Left colon (tissue), 2 donors: ENCODE results near the gene CAMSAP1. TPM values are rescaled to one million over a fixed set of nuclear protein-coding genes. Genes with fewer than 3 reads are reported as not detected.

ENCODE experiments used
- ATAC-seq: fragments of 200-7000 bp; cut with Tn5 transposase; one replicate; pipeline ENCODE4 v1.9.1; 2020; ENCODE audit warnings: mild to moderate bottlenecking, moderate library complexity
- DNase-seq, 2 donors: peaks; one replicate each; pipeline ENCODE4 v3.0.0-alpha.2; 2020
- intact Hi-C, 2 donors: fragments of 100-400 bp; cut with DNase I in 1 of 2; cut with micrococcal nuclease in 1 of 2; formaldehyde crosslinking; loops; one replicate each; pipeline versions ENCODE4 v1.11.2 to v1.14.0; 2022; cut with DNase I, micrococcal nuclease
- total RNA-seq, 2 donors: library from RNA; stranded (reverse); fragmentation: NEBNext Ultra II Directional; extraction: Animal tissue kit (Norgen Biotek cat#: 25700); gene quantifications; one replicate each; pipeline ENCODE4 v1.2.1, GENCODE V29; 2021
- donor health status: DM: no; HTN: no; CAD: no.
- donor health status: DM: yes; HTN: yes; CAD: no.

The CAMSAP1 gene
- total RNA-seq, 2 donors from 2014 or later, result 13.4 to 17.6 TPM

DNA sequence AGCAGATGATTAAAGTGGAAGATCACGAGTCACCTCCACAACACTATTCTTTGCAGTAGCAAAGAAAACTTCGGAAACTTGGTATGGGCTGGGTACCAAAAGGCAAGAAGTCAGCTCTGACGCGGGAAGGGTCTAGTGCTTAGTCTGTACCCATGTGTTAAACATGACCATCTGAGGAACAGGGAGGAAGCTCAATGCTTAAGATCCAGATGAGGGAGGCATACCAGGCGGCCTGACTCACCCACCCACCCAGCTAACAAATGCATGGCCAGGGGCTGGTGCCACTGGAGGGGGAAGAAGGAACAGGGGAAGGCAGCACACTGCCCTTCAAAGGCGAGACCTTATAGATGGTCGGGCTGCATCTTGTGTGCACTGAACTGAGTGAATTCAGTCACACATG, 41.8 kb downstream of the CAMSAP1 start:
- DNase-seq (no peak), ATAC-seq (no peak)
- intact Hi-C loops, result no loop called here

- ATAC-seq (peak; percentile 54), DNase-seq (peak in 1 of 2 donors; percentile 73)
- intact Hi-C loops, result no loop called here
Observed at GRCh38 chr9:135864447-135865049, 42.8 kb downstream of the CAMSAP1 start.

GRCh38 chr9:135862809-135863208, 44.5 kb downstream of the CAMSAP1 start:
- ATAC-seq (no peak), DNase-seq (no peak)
- intact Hi-C loops, result no loop called here

DNA sequence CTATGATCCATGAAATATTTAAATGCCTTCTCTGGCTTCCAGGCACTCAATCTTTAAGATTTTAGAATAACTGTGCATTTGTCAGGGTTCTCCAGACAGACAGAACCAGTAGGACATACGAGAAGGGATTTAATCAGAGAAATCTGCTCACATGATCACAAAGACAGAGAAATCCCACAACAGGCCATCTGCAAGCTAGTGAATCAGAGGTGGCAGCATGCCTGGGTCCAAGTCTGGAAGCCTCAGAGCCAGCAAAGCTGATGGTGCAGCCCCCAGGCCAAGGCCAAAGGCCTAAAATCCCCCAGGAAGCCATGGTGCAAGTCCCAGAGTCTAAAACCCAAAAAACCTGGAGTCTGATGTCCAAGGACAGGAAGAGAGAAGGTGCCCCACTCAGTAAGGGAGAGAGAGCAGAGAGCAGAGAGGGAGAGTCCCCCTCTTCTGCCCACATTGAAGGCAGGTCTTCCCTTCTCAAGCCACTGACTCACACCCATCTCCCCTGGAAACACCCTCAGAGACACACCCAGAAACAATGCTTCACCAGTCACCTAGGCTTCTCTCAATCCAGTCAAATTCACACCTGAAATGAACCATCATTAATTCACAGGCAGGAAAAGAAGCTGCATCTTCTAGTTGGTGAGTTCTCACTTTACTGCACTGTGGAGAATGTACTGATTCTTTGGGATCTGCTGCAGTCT, 48.7 kb downstream of the CAMSAP1 start:
- ATAC-seq, result no peak
- intact Hi-C loops, result no loop called here
- no peak for DNase-seq

DNA sequence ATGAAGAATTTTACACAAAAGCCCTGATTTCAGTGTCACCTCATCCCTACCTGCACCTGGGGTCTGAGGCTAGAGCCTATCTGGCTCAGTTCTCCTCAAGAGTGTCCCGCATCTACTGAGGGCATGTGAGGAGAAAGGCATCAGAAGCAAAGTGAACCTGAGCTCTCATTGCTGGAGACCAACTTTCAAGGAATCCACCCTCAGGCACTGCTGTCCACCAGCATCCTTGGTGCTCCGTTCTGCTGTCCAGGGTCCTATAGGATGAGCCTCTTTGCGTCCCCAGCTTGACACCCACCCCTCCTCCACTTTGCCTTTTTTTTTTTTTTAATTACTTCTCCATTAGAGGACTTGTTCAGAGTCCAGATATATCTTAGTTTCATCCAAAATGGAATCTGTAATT, 49.5 kb downstream of the CAMSAP1 start:
- DNase-seq (no peak), ATAC-seq (no peak)
- intact Hi-C loops, result no loop called here

- no peak for ATAC-seq
Observed at GRCh38 chr9:135857371-135857786, 50.0 kb downstream of the CAMSAP1 start.

DNA sequence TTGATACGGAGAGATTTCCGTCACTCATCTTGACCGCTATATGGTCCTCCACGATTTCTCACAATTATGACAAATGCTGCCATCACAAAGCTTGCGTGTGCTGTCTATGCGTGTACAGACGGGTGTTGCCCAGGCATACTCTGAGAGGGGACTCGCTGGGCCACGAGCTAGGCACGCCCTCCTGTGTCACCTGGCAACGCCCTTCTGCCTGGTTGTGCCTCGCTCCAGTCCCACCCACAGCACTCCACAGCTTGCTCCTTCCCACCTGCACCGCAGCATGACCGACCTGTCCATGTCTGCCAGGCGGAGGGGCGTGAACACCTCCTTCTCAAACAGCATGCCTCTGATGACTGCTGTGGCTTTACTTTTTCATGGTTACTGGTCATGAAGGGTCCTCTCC, 55.6 kb downstream of the CAMSAP1 start:
- ATAC-seq (peak; percentile 45), DNase-seq (peak in 1 of 2 donors; percentile 6)
- intact Hi-C loops, result no loop called here

More at GRCh38 chr9:135857371-135857786, 50.0 kb downstream of the CAMSAP1 start:
- intact Hi-C loops, result no loop called here
- DNase-seq, result no peak

DNA sequence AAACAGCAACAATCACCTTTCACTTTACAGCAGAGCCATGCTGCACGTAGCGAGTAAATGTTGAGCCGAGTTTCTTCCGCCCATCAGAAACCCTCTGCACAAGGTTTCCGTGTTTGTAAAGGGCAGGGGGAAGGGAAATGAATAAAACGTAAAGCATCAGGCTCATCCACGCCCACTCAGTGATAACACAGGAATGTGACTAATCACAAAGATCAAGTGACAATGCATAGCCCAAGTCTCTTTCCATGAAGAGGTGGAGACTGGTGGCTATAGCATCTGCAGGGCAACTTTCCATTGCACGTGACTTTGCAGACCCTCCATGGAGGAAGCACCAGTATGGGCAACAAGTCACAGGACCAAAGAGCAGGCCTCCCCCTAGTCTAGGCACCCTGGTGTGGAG, 56.6 kb downstream of the CAMSAP1 start:
- ATAC-seq, result no peak
- intact Hi-C loops, result no loop called here
- DNase-seq, result no peak

GRCh38 chr9:135849181-135849580, 58.2 kb downstream of the CAMSAP1 start:
- ATAC-seq, result no peak
- intact Hi-C loops, result no loop called here
- no peak for DNase-seq

GRCh38 chr9:135848341-135849047, 58.9 kb downstream of the CAMSAP1 start:
- DNase-seq (no peak), ATAC-seq (no peak)
- intact Hi-C loops, result no loop called here

DNA sequence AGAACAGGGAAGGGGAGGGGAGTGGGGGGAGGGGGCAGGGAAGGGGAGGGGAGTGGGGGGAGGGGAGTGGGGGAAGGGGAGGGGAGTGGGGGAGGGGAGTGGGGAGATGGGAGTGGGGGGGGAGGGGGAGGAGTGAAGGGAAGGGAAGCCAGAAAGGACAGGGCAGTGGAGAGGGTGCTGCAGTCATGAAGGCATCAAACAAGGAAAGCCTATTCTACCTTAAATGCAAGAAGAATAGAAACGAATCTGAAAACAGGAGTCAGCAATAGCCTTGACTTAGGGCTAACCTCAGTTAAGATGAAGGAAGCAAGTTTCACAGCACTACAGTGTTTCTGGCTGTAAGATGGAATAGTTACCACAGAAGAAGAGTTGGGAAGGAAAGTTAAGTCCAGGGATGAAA, 59.5 kb downstream of the CAMSAP1 start:
- DNase-seq, result no peak
- intact Hi-C loops, result no loop called here

GRCh38 chr9:135840539-135840938, 66.8 kb downstream of the CAMSAP1 start:
- ATAC-seq (no peak), DNase-seq (no peak)
- intact Hi-C loops, result no loop called here

More for the DNA sequence above, 59.5 kb downstream of the CAMSAP1 start:
- ATAC-seq, result no peak

DNA sequence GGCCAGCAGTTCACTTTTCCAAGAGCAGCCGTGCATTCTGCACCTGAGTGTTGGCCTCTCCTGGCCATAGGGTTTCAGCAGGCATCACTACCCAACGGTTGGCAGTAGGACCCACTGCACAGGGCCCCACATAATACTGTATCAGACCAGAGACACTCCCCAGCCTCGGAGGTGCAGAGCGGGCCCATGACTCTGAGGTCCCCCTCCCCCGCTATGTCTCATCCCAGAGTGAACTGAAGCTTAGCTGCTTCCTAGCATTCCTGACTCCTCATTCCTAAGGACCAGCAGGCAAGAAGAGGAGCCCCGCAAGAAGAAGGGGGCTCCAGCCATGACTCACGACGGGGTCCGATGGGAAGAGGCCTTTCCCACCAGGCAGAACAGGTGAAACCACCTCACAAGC, 67.2 kb downstream of the CAMSAP1 start:
- DNase-seq, result no peak
- no peak for ATAC-seq
- intact Hi-C loops, result no loop called here

DNA sequence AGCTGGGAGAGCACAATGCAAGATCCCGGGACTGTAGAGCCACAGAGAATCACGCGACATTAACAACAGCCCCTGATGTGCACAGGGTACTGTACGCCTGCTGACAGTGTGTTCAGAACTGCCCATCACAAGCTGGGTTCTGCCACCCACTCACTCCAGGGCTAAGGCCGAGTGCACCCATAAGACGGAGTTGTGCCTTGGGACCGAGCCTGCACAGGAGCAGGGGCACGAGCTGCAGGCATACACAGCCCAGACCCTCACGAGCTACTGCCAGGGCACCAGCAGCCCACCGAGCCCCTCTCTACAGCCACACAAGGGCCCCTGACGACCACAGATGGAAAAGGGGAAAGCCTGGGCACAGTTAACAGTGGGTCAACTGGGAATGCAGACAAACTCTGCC, 67.8 kb downstream of the CAMSAP1 start:
- no peak for ATAC-seq
- intact Hi-C loops, result no loop called here

DNA sequence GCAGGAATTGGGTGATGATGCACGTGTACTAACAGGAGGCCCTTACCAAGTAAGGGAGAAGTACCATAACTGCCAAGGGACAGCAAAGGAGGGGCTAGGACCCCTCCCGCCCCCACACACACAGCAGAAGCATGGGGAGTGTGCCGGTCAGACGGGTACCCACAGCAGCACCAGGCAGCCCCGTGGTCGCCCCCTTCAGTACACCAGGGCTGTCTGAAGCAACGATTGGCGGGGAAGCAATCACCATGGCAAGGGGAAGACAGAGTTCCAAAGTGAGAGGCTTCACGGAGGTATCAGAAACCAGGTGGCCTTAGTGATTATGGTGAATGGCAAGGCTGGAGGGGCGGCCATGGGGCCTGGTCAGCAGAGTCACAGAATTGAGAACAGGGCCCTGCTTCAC, 72.2 kb downstream of the CAMSAP1 start:
- DNase-seq (no peak), ATAC-seq (no peak)
- intact Hi-C loops, result no loop called here

More for the DNA sequence above, 67.8 kb downstream of the CAMSAP1 start:
- no peak for DNase-seq

GRCh38 chr9:135833864-135834263, 73.5 kb downstream of the CAMSAP1 start:
- DNase-seq (no peak), ATAC-seq (no peak)
- intact Hi-C loops, result no loop called here

DNA sequence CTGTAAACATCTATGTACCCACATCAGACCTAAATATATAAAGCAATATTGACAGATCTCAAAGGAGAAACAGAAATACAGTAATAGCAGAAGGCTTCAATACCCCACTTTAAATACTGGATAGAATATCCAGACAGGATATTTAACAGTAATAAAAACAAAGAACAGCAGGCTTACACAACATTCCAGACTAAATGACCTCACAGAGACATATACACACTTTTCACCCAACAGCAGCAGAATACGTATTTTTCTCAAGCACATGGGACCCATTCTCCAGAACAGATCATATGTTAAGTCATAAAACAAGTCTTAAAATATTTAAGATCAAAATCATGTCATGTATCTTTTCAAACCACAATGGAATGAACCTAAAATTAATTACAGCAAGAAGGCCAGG, 76.8 kb downstream of the CAMSAP1 start:
- no peak for ATAC-seq
- DNase-seq, result no peak
- intact Hi-C loops, result no loop called here

DNA sequence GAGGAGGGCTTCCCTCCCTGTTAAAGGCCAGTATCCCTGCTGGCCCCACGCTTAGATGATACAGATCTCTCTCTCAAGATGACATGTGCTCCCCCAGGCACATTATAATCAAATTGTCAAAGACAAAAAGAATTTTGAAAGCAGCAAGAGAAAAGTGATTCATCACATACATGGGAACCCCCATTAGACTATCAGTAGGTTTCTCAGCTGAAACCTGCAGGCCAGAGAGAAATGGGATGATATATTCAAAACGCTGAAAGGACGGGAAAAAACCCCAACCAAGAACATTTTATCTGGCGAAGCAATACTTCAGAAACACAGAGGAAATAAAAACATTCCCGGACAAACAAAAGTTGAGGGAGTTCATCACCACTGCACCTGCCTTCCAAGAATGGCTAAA, 78.7 kb downstream of the CAMSAP1 start:
- DNase-seq (no peak), ATAC-seq (no peak)
- intact Hi-C loops, result no loop called here

GRCh38 chr9:135827866-135828580, 79.3 kb downstream of the CAMSAP1 start:
- intact Hi-C loops, result no loop called here
- DNase-seq (no peak), ATAC-seq (no peak)

DNA sequence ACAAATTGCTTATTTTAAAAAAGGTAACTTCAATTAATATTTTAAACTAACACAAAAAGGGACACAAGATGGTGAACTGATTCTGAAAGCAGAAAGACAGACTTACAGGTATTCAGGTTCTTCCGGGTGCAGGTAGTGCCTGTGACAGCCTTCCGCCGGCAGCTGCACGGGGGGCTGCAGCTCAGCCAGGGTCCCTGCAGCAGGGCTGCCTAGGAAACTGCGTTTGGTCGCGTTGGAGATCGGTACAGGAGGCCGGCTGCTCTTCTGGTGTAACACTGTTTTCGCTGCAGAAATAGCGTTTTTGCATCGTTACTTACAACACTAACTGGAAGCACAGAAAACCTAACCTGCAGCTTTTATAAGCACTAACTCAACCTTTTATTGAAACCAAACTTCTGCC, 80.0 kb downstream of the CAMSAP1 start:
- intact Hi-C loops, result no loop called here
- no peak for ATAC-seq
- no peak for DNase-seq
